K562 (cell line): Measurements from ENCODE around the gene KCNJ9. TPM values are rescaled to one million over a fixed set of nuclear protein-coding genes. Genes with fewer than 3 reads are reported as not detected.

Source experiments
- ATAC-seq: fragments of 200-7000 bp; cut with Tn5 transposase; 3 replicates; pipeline ENCODE4 v1.9.1; 2020; ENCODE audit warnings: moderate library complexity
- BruUV-seq: library from RNA; stranded (reverse); fragments of 400-500 nt; replicated peaks from 2 replicates; lab custom pipeline; 2021; lab: Mats Ljungman, UMichigan
- CTCF ChIA-PET: fragments of 300-600 bp; formaldehyde crosslinking; extraction: SDS; loops from one replicate; lab custom pipeline; 2021; ENCODE audit warnings: low intra/inter-chr PET ratio; lab: Yijun Ruan, JAX
- POLR2A ChIA-PET: fragments of 300-600, 350-650 bp; sonication (Branson Sonifier 250); formaldehyde crosslinking; extraction: SDS; loops from one replicate; lab custom pipeline; 2021; ENCODE audit warnings: antibody characterized with exemption, inconsistent platforms; lab: Yijun Ruan, JAX
- DNase-seq, 4 experiments: peaks; one replicate each; pipeline versions ENCODE4 v3.0.0 to v3.0.0-alpha.2; 2011 to 2018; ENCODE audit warnings: low spot score in 3 of 4, mixed read lengths in 3 of 4; ENCODE audit errors: extremely low read depth in 1 of 4
- FAIRE-seq: peaks from 2 replicates; lab custom pipeline; 2011; peaks lifted over from hg19 to GRCh38; lab: Jason Lieb, UNC
- H2AFZ ChIP-seq: 2 replicates; pipeline ENCODE4 v1.6.0; 2011; ENCODE audit warnings: low read depth, low read length, control low read depth, inconsistent platforms
- H3K27ac ChIP-seq: fragments of 200-600 bp; 3 replicates; pipeline ENCODE4 v1.8.0; 2011; ENCODE audit warnings: low read depth, mild to moderate bottlenecking, control low read depth, inconsistent platforms, low read length, moderate library complexity, mixed read lengths; ENCODE audit errors: extremely low read depth
- H3K27me3 ChIP-seq, 2 experiments: fragments of 300-600 bp in 1 of 2; 2 replicates in 1 of 2; 3 replicates in 1 of 2; pipeline versions ENCODE4 v1.6.0 to v1.8.0; 2011; ENCODE audit warnings: inconsistent platforms in 2 of 2, low read length in 2 of 2, mild to moderate bottlenecking in 1 of 2, mixed read lengths in 1 of 2, moderate library complexity in 1 of 2; ENCODE audit not compliant: control insufficient read depth in 2 of 2, insufficient read depth in 2 of 2
- H3K36me3 ChIP-seq: fragments of 300-600 bp; 3 replicates; pipeline ENCODE4 v1.8.0; 2011; ENCODE audit warnings: mild to moderate bottlenecking, low read length, inconsistent platforms; ENCODE audit not compliant: control insufficient read depth, insufficient read depth
- H3K4me1 ChIP-seq, 2 experiments: fragments of 200-600 bp in 1 of 2; replicated peaks in 1 of 2; 2 replicates in 1 of 2; 3 replicates in 1 of 2; pipeline versions ENCODE4 v1.5.1 to v1.8.0; 2011; ENCODE audit warnings: inconsistent platforms in 2 of 2, low read length in 2 of 2, mild to moderate bottlenecking in 1 of 2, mixed read lengths in 1 of 2, moderate library complexity in 1 of 2; ENCODE audit not compliant: control insufficient read depth in 2 of 2, insufficient read depth in 2 of 2
- H3K4me2 ChIP-seq: 2 replicates; pipeline ENCODE4 v1.6.1; 2011; ENCODE audit warnings: low read length, control low read depth, inconsistent platforms, mixed read lengths; ENCODE audit not compliant: insufficient read depth
- H3K4me3 ChIP-seq: fragments of 200-600 bp; sonication (generic), shearing (Covaris generic); 2 replicates; pipeline ENCODE4 v1.5.1; 2016; ENCODE audit warnings: control low read depth, inconsistent platforms
- H3K79me2 ChIP-seq: fragments of 200-600 bp; 3 replicates; pipeline ENCODE4 v1.8.0; 2011; ENCODE audit warnings: low read length, inconsistent platforms; ENCODE audit not compliant: control insufficient read depth, insufficient read depth
- H3K9ac ChIP-seq, 2 experiments: 2 replicates each; pipeline versions ENCODE4 v1.6.0 to v1.6.1; 2011; ENCODE audit warnings: low read depth in 2 of 2, low read length in 2 of 2, control low read depth in 1 of 2, inconsistent platforms in 1 of 2, mild to moderate bottlenecking in 1 of 2, mixed read lengths in 1 of 2; ENCODE audit not compliant: insufficient read depth in 1 of 2
- H3K9me1 ChIP-seq: one replicate; pipeline ENCODE4 v1.6.0; 2011; ENCODE audit warnings: inconsistent platforms, mild to moderate bottlenecking, low read length, moderate library complexity; ENCODE audit not compliant: control insufficient read depth, insufficient read depth
- H3K9me3 ChIP-seq: replicated peaks from 2 replicates; pipeline ENCODE4 v1.5.1; 2011; ENCODE audit warnings: low read depth, low read length, inconsistent platforms; ENCODE audit not compliant: control insufficient read depth, insufficient read depth
- H4K20me1 ChIP-seq: replicated peaks from 2 replicates; pipeline ENCODE4 v1.6.1; 2011; ENCODE audit warnings: low read length, inconsistent platforms, mixed read lengths; ENCODE audit not compliant: control insufficient read depth, insufficient read depth
- CXXC5 ChIP-seq: fragments of 250-450 bp; sonication (Bioruptor Pico); IDR thresholded peaks from 2 replicates; pipeline ENCODE4 v1.8.0; 2022; ENCODE audit warnings: inconsistent platforms, mild to moderate bottlenecking, moderate library complexity
- ETV6 ChIP-seq, 3 experiments: fragments of 150-350 bp in 1 of 3; sonication (generic) in 1 of 3; formaldehyde crosslinking in 1 of 3; IDR thresholded peaks; 2 replicates each; pipeline versions ENCODE4 v1.6.1 to v1.8.0; 2014 to 2022; ENCODE audit warnings: borderline replicate concordance in 2 of 3, low read depth in 2 of 3, antibody characterized with exemption in 1 of 3, low read length in 1 of 3, mild to moderate bottlenecking in 1 of 3, missing genetic modification reagents in 1 of 3
- GATAD2B ChIP-seq: fragments of 450-650 bp; IDR thresholded peaks from 2 replicates; pipeline ENCODE4 v1.6.1; 2017; ENCODE audit warnings: mild to moderate bottlenecking, borderline replicate concordance
- HOXB6 ChIP-seq: fragments of 250-450 bp; sonication (Bioruptor Pico); IDR thresholded peaks from 2 replicates; pipeline ENCODE4 v1.5.1; 2022; ENCODE audit warnings: mild to moderate bottlenecking, borderline replicate concordance
- HSF4 ChIP-seq: fragments of 250-450 bp; sonication (Bioruptor Pico); IDR thresholded peaks from 2 replicates; pipeline ENCODE4 v2.1.2; 2022; ENCODE audit warnings: mild to moderate bottlenecking, moderate library complexity, borderline replicate concordance
- ID3 ChIP-seq, 2 experiments: fragments of 250-450 bp in 1 of 2; fragments of 450-650 bp in 1 of 2; sonication (Bioruptor Pico) in 1 of 2; IDR thresholded peaks; 2 replicates each; pipeline versions ENCODE4 v1.6.1 to v1.8.0; 2016 to 2021; ENCODE audit warnings: mild to moderate bottlenecking in 2 of 2, moderate library complexity in 2 of 2, missing compliant biosample characterization in 1 of 2, missing genetic modification characterization in 1 of 2
- NFXL1 ChIP-seq: fragments of 450-650 bp; formaldehyde crosslinking; IDR thresholded peaks from 2 replicates; pipeline ENCODE4 v1.4.0; 2021; ENCODE audit warnings: mild to moderate bottlenecking
- POLR2H ChIP-seq: IDR thresholded peaks from 2 replicates; pipeline ENCODE4 v1.6.1; 2016; ENCODE audit warnings: missing genetic modification characterization, low read depth, mild to moderate bottlenecking, control low read depth, missing compliant biosample characterization, moderate library complexity
- PYGO2 ChIP-seq: fragments of 450-650 bp; IDR thresholded peaks from 2 replicates; pipeline ENCODE4 v1.6.1; 2016; ENCODE audit warnings: mild to moderate bottlenecking, missing genetic modification characterization, moderate library complexity, missing compliant biosample characterization
- RBM34 ChIP-seq: fragments of 200-400 bp; formaldehyde crosslinking; IDR thresholded peaks from 2 replicates; pipeline ENCODE4 v1.6.1; 2018; ENCODE audit warnings: low read length, borderline replicate concordance; ENCODE audit not compliant: insufficient read depth
- SP1 ChIP-seq: sonication (generic); formaldehyde crosslinking; IDR thresholded peaks from 2 replicates; pipeline ENCODE4 v1.8.1; 2022; ENCODE audit warnings: mild to moderate bottlenecking, missing genetic modification reagents
- TBL1XR1 ChIP-seq, 2 experiments: IDR thresholded peaks; 2 replicates each; pipeline ENCODE4 v1.6.1; 2012; ENCODE audit warnings: improper control_type of control experiment in 2 of 2, low read length in 2 of 2, mild to moderate bottlenecking in 1 of 2
- ZKSCAN3 ChIP-seq: fragments of 250-450 bp; sonication (Bioruptor Pico); IDR thresholded peaks from 2 replicates; pipeline ENCODE4 v1.4.0; 2020
- ZNF551 ChIP-seq: fragments of 250-450 bp; sonication (Bioruptor Pico); IDR thresholded peaks from 2 replicates; pipeline ENCODE4 v1.5.0; 2021; ENCODE audit warnings: mild to moderate bottlenecking, moderate library complexity
- WGBS: fragments of 100-300 bp; shearing (Covaris generic); methylation state at CpG from one replicate; pipeline ENCODE4 v1.1.6; 2016; ENCODE audit warnings: low coverage, mixed read lengths; ENCODE audit not compliant: insufficient coverage; ENCODE audit errors: missing lambda C conversion rate; 5-methylcytosine and 5-hydroxymethylcytosine counted together
- in situ Hi-C: fragments of 300-500 bp; cut with MboI; formaldehyde crosslinking; loops from 4 replicates; pipeline ENCODE4 v1.15.0; 2018; ENCODE audit warnings: inconsistent platforms, mixed read lengths
- intact Hi-C: fragments of 100-400 bp; cut with micrococcal nuclease; formaldehyde crosslinking; loops from 2 replicates; pipeline ENCODE4 v1.14.2; 2022
- polyA plus RNA-seq, 8 experiments: library from polyadenylated mRNA; depleted of rRNA in 4 of 8; stranded (reverse) in 5 of 8; unstranded in 3 of 8; fragments of >200 nt; fragmentation: Nextera tagmentation in 2 of 8; fragmentation: Illumina TruSeq in 1 of 8; extraction: Ambion mirVana in 2 of 8; extraction: Trizol in 1 of 8; gene quantifications; 2 replicates each; pipeline versions ENCODE4 v1.2.1 to v1.2.3, GENCODE V29; 2011 to 2014; ENCODE audit warnings: inconsistent platforms in 1 of 8, missing spikeins in 1 of 8
- total RNA-seq, 7 experiments: library from RNA; depleted of rRNA in 6 of 7; stranded (reverse); fragments of >200 nt in 6 of 7; fragmentation: Illumina TruSeq in 2 of 7; extraction: Trizol in 2 of 7; gene quantifications; 2 replicates each; pipeline versions ENCODE4 v1.2.1 to v1.2.3, GENCODE V29; 2011 to 2021; ENCODE audit warnings: low replicate concordance in 1 of 7
- TF ChIP-seq, protein P1 (sequence below), 2 experiments: fragments of 450-650 bp; IDR thresholded peaks; 2 replicates each; pipeline ENCODE4 v1.6.1; 2018; ENCODE audit warnings: mild to moderate bottlenecking in 2 of 2, low read depth in 1 of 2; ENCODE audit not compliant: partially characterized antibody in 2 of 2
- TF ChIP-seq, protein P2 (sequence below): fragments of 250-450 bp; sonication (Bioruptor Pico); IDR thresholded peaks from 2 replicates; pipeline ENCODE4 v1.8.0; 2022; ENCODE audit warnings: inconsistent platforms, mild to moderate bottlenecking, moderate library complexity, borderline replicate concordance

Gene KCNJ9
- total and polyA plus RNA-seq, 9 of the 15 experiments (the other 6 are each of a cell fraction or from before 2014, with no cell fraction given): not detected

DNA sequence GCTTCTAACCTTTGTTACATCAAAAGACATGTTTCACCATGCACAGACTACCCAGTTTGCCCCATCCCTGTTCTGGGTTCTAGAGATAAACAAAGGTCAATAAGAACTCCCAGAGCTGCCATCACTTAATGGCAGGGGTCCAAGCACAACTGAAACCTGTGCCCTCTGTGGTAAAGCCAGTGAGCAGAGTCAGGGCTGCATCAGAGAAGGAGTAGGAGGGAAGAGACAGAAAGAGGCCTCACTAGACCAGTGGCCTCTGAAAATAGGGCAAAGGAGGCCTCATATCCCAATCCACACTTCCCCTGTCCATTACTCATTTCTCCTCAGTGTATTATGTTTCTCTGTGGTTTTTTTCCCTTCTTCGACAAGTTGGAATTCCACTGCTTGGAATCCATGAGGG is 44.4 kb downstream of the KCNJ9 start:
- Histone ChIP-seq H3K9me1 (no peaks in the 10 kb centered on the region), H3K9ac (no peak overlapping the region), H3K79me2 (no peaks in the 10 kb centered on the region), H3K36me3 (no peaks in the 10 kb centered on the region), H3K9me3 (no peaks in the 10 kb centered on the region), H3K4me1 (no peaks in the 10 kb centered on the region; a peak in 1 of 5 replicates), H3K27ac (no peak overlapping the region), H4K20me1 (no peaks in the 10 kb centered on the region), H3K4me3 (no peak overlapping the region), H3K27me3 (peaks cover 23 to 70% of the 10 kb centered on the region in 2 experiments; a peak in 4 of 5 replicates), H2AFZ (no peak overlapping the region), H3K4me2 (no peak overlapping the region)
- ChIA-PET CTCF (no interaction called here), POLR2A (no interaction called here)
- no TSS peak for BruUV-seq
- no peak for DNase-seq
- no peak for FAIRE-seq
- WGBS: 0% methylated on average over 1 of the region's 1 CpG
- in situ Hi-C loops (no loop called here), intact Hi-C loops (no loop called here)
- no peak for ATAC-seq
- no peak for TF ChIP-seq TBL1XR1 (IDR thresholded peaks at IDR 0.05; ENCODE audit: low read length in 2 of 2)
- TF ChIP-seq SP1: no peak
- no peak for TF ChIP-seq RBM34
- TF ChIP-seq HOXB6 (CRISPR knock-in tag): no peak
- no peak for TF ChIP-seq PYGO2 (tag)
- no peak for TF ChIP-seq ETV6 (IDR thresholded peaks at IDR 0.05; ENCODE audit: borderline replicate concordance in 1 of 2, low read depth in 2 of 2, low read length in 1 of 2)
- no peak for TF ChIP-seq ETV6 (CRISPR knock-in tag; IDR thresholded peaks at IDR 0.05; ENCODE audit: borderline replicate concordance)
- TF ChIP-seq, protein P1, sequence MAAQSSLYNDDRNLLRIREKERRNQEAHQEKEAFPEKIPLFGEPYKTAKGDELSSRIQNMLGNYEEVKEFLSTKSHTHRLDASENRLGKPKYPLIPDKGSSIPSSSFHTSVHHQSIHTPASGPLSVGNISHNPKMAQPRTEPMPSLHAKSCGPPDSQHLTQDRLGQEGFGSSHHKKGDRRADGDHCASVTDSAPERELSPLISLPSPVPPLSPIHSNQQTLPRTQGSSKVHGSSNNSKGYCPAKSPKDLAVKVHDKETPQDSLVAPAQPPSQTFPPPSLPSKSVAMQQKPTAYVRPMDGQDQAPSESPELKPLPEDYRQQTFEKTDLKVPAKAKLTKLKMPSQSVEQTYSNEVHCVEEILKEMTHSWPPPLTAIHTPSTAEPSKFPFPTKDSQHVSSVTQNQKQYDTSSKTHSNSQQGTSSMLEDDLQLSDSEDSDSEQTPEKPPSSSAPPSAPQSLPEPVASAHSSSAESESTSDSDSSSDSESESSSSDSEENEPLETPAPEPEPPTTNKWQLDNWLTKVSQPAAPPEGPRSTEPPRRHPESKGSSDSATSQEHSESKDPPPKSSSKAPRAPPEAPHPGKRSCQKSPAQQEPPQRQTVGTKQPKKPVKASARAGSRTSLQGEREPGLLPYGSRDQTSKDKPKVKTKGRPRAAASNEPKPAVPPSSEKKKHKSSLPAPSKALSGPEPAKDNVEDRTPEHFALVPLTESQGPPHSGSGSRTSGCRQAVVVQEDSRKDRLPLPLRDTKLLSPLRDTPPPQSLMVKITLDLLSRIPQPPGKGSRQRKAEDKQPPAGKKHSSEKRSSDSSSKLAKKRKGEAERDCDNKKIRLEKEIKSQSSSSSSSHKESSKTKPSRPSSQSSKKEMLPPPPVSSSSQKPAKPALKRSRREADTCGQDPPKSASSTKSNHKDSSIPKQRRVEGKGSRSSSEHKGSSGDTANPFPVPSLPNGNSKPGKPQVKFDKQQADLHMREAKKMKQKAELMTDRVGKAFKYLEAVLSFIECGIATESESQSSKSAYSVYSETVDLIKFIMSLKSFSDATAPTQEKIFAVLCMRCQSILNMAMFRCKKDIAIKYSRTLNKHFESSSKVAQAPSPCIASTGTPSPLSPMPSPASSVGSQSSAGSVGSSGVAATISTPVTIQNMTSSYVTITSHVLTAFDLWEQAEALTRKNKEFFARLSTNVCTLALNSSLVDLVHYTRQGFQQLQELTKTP (IDR thresholded peaks at IDR 0.05; ENCODE audit: low read depth in 1 of 2, partially characterized antibody in 2 of 2): no peak
- TF ChIP-seq, protein P2, sequence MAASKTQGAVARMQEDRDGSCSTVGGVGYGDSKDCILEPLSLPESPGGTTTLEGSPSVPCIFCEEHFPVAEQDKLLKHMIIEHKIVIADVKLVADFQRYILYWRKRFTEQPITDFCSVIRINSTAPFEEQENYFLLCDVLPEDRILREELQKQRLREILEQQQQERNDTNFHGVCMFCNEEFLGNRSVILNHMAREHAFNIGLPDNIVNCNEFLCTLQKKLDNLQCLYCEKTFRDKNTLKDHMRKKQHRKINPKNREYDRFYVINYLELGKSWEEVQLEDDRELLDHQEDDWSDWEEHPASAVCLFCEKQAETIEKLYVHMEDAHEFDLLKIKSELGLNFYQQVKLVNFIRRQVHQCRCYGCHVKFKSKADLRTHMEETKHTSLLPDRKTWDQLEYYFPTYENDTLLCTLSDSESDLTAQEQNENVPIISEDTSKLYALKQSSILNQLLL (CRISPR knock-in tag): no peak
- no peak for TF ChIP-seq ID3 (CRISPR knock-in tag; IDR thresholded peaks at IDR 0.05)
- TF ChIP-seq ID3 (tag; IDR thresholded peaks at IDR 0.05): no peak
- no peak for TF ChIP-seq CXXC5 (CRISPR knock-in tag)
- TF ChIP-seq GATAD2B: no peak
- TF ChIP-seq HSF4 (CRISPR knock-in tag): no peak
- no peak for TF ChIP-seq ZNF551 (CRISPR knock-in tag)
- TF ChIP-seq ZKSCAN3 (CRISPR knock-in tag): no peak
- TF ChIP-seq POLR2H (tag): no peak
- TF ChIP-seq NFXL1 (CRISPR knock-in tag): no peak
